G401.6 (cell line): ENCODE data around the gene SH2D4B.

Experiments
- FAIRE-seq: peaks from 2 replicates; lab custom pipeline; 2012; peaks lifted over from hg19 to GRCh38; lab: Jason Lieb, UNC

Gene SH2D4B

GRCh38 chr10:80544316-80544953, 6.7 kb downstream of the SH2D4B start:
- no peak for FAIRE-seq

GRCh38 chr10:80545258-80545881, 7.7 kb downstream of the SH2D4B start:
- no peak for FAIRE-seq

GRCh38 chr10:80552151-80552646, 14.5 kb downstream of the SH2D4B start:
- no peak for FAIRE-seq

- FAIRE-seq: no peak
These were observed 15.7 kb downstream of the SH2D4B start for GRCh38 chr10:80553436-80553835.

- no peak for FAIRE-seq
These were observed 16.3 kb downstream of the SH2D4B start for GRCh38 chr10:80554050-80554449.

- no peak for FAIRE-seq
These were observed 17.7 kb downstream of the SH2D4B start for GRCh38 chr10:80555415-80555814.

GRCh38 chr10:80561950-80562349, 24.2 kb downstream of the SH2D4B start:
- FAIRE-seq: no peak

- FAIRE-seq: no peak
These were observed 29.6 kb downstream of the SH2D4B start for GRCh38 chr10:80567292-80567691.

- FAIRE-seq: no peak
These were observed 31.6 kb downstream of the SH2D4B start for GRCh38 chr10:80569131-80569895.

- no peak for FAIRE-seq
These were observed 33.6 kb downstream of the SH2D4B start for GRCh38 chr10:80571352-80571751.

- no peak for FAIRE-seq
These were observed 41.6 kb downstream of the SH2D4B start for GRCh38 chr10:80579181-80579763.

- no peak for FAIRE-seq
These were observed 42.3 kb downstream of the SH2D4B start for GRCh38 chr10:80579849-80580637.

GRCh38 chr10:80580638-80581468, 43.2 kb downstream of the SH2D4B start:
- no peak for FAIRE-seq

- FAIRE-seq: no peak
These were observed 43.8 kb downstream of the SH2D4B start for GRCh38 chr10:80581469-80581835.

- no peak for FAIRE-seq
These were observed 44.7 kb downstream of the SH2D4B start for GRCh38 chr10:80582286-80582960.

GRCh38 chr10:80583685-80584084, 46.0 kb downstream of the SH2D4B start:
- no peak for FAIRE-seq

GRCh38 chr10:80585812-80586211, 48.1 kb downstream of the SH2D4B start:
- no peak for FAIRE-seq

- FAIRE-seq: no peak
These were observed 50.8 kb downstream of the SH2D4B start for GRCh38 chr10:80588546-80588945.

GRCh38 chr10:80589726-80590373, 52.1 kb downstream of the SH2D4B start:
- no peak for FAIRE-seq

GRCh38 chr10:80590585-80591125, 53.0 kb downstream of the SH2D4B start:
- no peak for FAIRE-seq
